HepG2 (cell line): ENCODE data around the gene CAMKV. TPM values are rescaled to one million over a fixed set of nuclear protein-coding genes. Genes with fewer than 3 reads are reported as not detected.

Source experiments
- ATF7-NPFF ChIP-seq: sonication (generic); formaldehyde crosslinking; IDR thresholded peaks from 2 replicates; pipeline ENCODE4 v1.8.1; 2023; ENCODE audit warnings: mild to moderate bottlenecking, low read depth, missing genetic modification reagents, moderate library complexity
- CEBPG ChIP-seq: IDR thresholded peaks from 2 replicates; pipeline ENCODE4 v1.6.1; 2016
- GABPB1 ChIP-seq: IDR thresholded peaks from 2 replicates; pipeline ENCODE4 v1.6.1; 2016; ENCODE audit warnings: mild to moderate bottlenecking, missing genetic modification reagents, moderate library complexity, missing compliant biosample characterization
- IKZF4 ChIP-seq: sonication (generic); formaldehyde crosslinking; IDR thresholded peaks from 2 replicates; pipeline ENCODE4 v1.5.1; 2020; ENCODE audit warnings: borderline replicate concordance, mild to moderate bottlenecking, low read depth, missing genetic modification reagents; ENCODE audit errors: not compliant biosample characterization
- MZF1 ChIP-seq: sonication (generic); formaldehyde crosslinking; IDR thresholded peaks from 2 replicates; pipeline ENCODE4 v1.8.1; 2023; ENCODE audit warnings: mild to moderate bottlenecking, missing genetic modification reagents, borderline replicate concordance
- NFE2L1 ChIP-seq: sonication (generic); formaldehyde crosslinking; IDR thresholded peaks from 2 replicates; pipeline ENCODE4 v1.4.0; 2020; ENCODE audit warnings: missing genetic modification reagents, mild to moderate bottlenecking, borderline replicate concordance
- POLR2G ChIP-seq: fragments of 200-400 bp; formaldehyde crosslinking; IDR thresholded peaks from 2 replicates; pipeline ENCODE4 v1.6.1; 2018; ENCODE audit warnings: mild to moderate bottlenecking, low read depth, low read length, moderate library complexity
- SAFB2 ChIP-seq: sonication (generic); formaldehyde crosslinking; IDR thresholded peaks from 2 replicates; pipeline ENCODE4 v1.5.1; 2020; ENCODE audit warnings: missing genetic modification reagents, low read depth, mild to moderate bottlenecking, borderline replicate concordance
- SRSF4 ChIP-seq: fragments of 200-400 bp; formaldehyde crosslinking; IDR thresholded peaks from one replicate; pipeline ENCODE4 v1.6.1; 2018; ENCODE audit warnings: mild to moderate bottlenecking, low read depth, low read length, moderate library complexity; ENCODE audit not compliant: poor library complexity, severe bottlenecking
- TEAD3 ChIP-seq: optimal IDR thresholded peaks from 2 replicates; pipeline ENCODE3; 2016; ENCODE audit warnings: borderline replicate concordance
- XRCC5 ChIP-seq: fragments of 200-400 bp; formaldehyde crosslinking; optimal IDR thresholded peaks from 2 replicates; pipeline ENCODE3; 2017; ENCODE audit warnings: mild to moderate bottlenecking, low read length
- ZNF256 ChIP-seq: sonication (generic); formaldehyde crosslinking; conservative IDR thresholded peaks from 2 replicates; pipeline ENCODE4 v1.4.0; 2020; ENCODE audit warnings: missing genetic modification reagents
- ZNF263 ChIP-seq: sonication (generic); formaldehyde crosslinking; IDR thresholded peaks from 2 replicates; pipeline ENCODE4 v1.4.0; 2020; ENCODE audit warnings: missing genetic modification reagents
- ZNF34 ChIP-seq: sonication (generic); formaldehyde crosslinking; IDR thresholded peaks from 2 replicates; pipeline ENCODE4 v1.4.0; 2020; ENCODE audit warnings: mild to moderate bottlenecking, missing genetic modification reagents, borderline replicate concordance
- ZSCAN20 ChIP-seq: sonication (generic); formaldehyde crosslinking; IDR thresholded peaks from 2 replicates; pipeline ENCODE4 v1.4.0; 2020; ENCODE audit warnings: missing genetic modification reagents, mild to moderate bottlenecking, borderline replicate concordance
- polyA plus RNA-seq, 8 experiments: library from polyadenylated mRNA; depleted of rRNA in 3 of 8; stranded (reverse) in 7 of 8; unstranded in 1 of 8; fragments of >200 nt; fragmentation: Illumina TruSeq in 4 of 8; extraction: Trizol in 4 of 8; gene quantifications; 2 replicates each; pipeline versions ENCODE4 v1.2.1 to v1.2.3, GENCODE V29; 2011 to 2016; ENCODE audit warnings: low read depth in 4 of 8, missing spikeins in 1 of 8, mixed read lengths in 1 of 8; ENCODE audit not compliant: insufficient read depth in 1 of 8
- total RNA-seq, 5 experiments: library from RNA; depleted of rRNA; stranded (reverse); fragments of >200 nt; fragmentation: Illumina TruSeq; extraction: Trizol; gene quantifications; 2 replicates each; pipeline ENCODE4 v1.2.3, GENCODE V29; 2016; ENCODE audit warnings: low read depth in 1 of 5
- TF ChIP-seq, protein P1 (sequence below): sonication (generic); formaldehyde crosslinking; IDR thresholded peaks from 2 replicates; pipeline ENCODE4 v1.4.0; 2020; ENCODE audit warnings: missing genetic modification reagents
- TF ChIP-seq, protein P2 (sequence below): sonication (generic); formaldehyde crosslinking; conservative IDR thresholded peaks from 2 replicates; pipeline ENCODE4 v1.5.0; 2020; ENCODE audit warnings: missing genetic modification reagents
- TF ChIP-seq, protein P3 (sequence below): IDR thresholded peaks from 2 replicates; pipeline ENCODE4 v1.4.0; 2020; ENCODE audit warnings: mild to moderate bottlenecking, missing genetic modification reagents
- TF ChIP-seq, protein P4 (sequence below): sonication (generic); formaldehyde crosslinking; IDR thresholded peaks from 2 replicates; pipeline ENCODE4 v1.5.1; 2020; ENCODE audit warnings: mild to moderate bottlenecking, missing genetic modification reagents, moderate library complexity

The CAMKV gene
- total and polyA plus RNA-seq, 2 of the 13 experiments (the other 11 are each of a cell fraction or from before 2014, with no cell fraction given): 0.13 to 0.15 TPM

DNA sequence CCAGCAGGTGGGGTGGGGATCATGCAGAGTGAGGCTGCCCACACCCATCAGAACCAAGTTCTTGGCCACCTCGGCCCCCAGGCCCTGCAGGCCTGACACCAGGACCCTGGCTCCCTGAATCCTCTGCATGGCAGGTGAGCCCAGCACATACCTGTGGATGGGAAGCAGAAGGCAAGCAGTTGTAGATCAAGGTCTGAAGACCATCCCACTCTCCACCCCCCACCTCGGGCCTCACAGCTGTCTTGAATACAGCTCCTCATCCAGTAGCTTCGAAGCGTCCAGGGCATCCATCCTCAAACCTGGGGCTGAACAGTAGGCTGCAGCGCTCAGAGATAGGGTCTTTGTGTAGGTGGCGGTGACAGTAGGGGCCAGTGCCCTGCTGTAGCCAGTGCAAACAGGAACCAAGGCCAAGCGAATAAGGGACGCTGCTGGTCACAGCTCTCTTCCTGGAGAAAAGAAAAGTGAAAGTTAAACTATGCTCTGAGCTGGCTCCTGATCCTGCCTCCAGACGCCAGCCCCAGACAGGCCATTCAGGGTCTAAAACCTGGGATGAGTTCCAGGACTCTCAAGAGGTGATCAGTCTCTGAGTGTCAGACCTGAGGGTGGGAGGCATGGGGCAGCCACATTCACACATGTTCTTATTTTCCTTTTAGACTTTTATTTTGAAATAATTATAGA is 56.1 kb downstream of the CAMKV start, which contains the start of gene UBA7 (continued):
- TF ChIP-seq ATF7-NPFF (CRISPR knock-in tag) (no peak), MZF1 (CRISPR knock-in tag) (no peak), IKZF4 (CRISPR knock-in tag) (no peak), TEAD3 (no peak), GABPB1 (CRISPR knock-in tag) (no peak; the same call in none of the 2 replicates), ZNF34 (CRISPR knock-in tag) (no peak), SAFB2 (CRISPR knock-in tag) (no peak), ZNF263 (no peak), CEBPG (CRISPR knock-in tag) (no peak), SRSF4 (no peak), NFE2L1 (CRISPR knock-in tag) (no peak), ZSCAN20 (CRISPR knock-in tag) (no peak), ZNF256 (no peak), XRCC5 (peak; percentile 19), POLR2G (peak; percentile 72)
- TF ChIP-seq, protein P1, sequence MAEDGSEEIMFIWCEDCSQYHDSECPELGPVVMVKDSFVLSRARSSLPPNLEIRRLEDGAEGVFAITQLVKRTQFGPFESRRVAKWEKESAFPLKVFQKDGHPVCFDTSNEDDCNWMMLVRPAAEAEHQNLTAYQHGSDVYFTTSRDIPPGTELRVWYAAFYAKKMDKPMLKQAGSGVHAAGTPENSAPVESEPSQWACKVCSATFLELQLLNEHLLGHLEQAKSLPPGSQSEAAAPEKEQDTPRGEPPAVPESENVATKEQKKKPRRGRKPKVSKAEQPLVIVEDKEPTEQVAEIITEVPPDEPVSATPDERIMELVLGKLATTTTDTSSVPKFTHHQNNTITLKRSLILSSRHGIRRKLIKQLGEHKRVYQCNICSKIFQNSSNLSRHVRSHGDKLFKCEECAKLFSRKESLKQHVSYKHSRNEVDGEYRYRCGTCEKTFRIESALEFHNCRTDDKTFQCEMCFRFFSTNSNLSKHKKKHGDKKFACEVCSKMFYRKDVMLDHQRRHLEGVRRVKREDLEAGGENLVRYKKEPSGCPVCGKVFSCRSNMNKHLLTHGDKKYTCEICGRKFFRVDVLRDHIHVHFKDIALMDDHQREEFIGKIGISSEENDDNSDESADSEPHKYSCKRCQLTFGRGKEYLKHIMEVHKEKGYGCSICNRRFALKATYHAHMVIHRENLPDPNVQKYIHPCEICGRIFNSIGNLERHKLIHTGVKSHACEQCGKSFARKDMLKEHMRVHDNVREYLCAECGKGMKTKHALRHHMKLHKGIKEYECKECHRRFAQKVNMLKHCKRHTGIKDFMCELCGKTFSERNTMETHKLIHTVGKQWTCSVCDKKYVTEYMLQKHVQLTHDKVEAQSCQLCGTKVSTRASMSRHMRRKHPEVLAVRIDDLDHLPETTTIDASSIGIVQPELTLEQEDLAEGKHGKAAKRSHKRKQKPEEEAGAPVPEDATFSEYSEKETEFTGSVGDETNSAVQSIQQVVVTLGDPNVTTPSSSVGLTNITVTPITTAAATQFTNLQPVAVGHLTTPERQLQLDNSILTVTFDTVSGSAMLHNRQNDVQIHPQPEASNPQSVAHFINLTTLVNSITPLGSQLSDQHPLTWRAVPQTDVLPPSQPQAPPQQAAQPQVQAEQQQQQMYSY: peak; percentile 84
- TF ChIP-seq, protein P2, sequence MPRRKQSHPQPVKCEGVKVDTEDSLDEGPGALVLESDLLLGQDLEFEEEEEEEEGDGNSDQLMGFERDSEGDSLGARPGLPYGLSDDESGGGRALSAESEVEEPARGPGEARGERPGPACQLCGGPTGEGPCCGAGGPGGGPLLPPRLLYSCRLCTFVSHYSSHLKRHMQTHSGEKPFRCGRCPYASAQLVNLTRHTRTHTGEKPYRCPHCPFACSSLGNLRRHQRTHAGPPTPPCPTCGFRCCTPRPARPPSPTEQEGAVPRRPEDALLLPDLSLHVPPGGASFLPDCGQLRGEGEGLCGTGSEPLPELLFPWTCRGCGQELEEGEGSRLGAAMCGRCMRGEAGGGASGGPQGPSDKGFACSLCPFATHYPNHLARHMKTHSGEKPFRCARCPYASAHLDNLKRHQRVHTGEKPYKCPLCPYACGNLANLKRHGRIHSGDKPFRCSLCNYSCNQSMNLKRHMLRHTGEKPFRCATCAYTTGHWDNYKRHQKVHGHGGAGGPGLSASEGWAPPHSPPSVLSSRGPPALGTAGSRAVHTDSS: no peak
- TF ChIP-seq, protein P3, sequence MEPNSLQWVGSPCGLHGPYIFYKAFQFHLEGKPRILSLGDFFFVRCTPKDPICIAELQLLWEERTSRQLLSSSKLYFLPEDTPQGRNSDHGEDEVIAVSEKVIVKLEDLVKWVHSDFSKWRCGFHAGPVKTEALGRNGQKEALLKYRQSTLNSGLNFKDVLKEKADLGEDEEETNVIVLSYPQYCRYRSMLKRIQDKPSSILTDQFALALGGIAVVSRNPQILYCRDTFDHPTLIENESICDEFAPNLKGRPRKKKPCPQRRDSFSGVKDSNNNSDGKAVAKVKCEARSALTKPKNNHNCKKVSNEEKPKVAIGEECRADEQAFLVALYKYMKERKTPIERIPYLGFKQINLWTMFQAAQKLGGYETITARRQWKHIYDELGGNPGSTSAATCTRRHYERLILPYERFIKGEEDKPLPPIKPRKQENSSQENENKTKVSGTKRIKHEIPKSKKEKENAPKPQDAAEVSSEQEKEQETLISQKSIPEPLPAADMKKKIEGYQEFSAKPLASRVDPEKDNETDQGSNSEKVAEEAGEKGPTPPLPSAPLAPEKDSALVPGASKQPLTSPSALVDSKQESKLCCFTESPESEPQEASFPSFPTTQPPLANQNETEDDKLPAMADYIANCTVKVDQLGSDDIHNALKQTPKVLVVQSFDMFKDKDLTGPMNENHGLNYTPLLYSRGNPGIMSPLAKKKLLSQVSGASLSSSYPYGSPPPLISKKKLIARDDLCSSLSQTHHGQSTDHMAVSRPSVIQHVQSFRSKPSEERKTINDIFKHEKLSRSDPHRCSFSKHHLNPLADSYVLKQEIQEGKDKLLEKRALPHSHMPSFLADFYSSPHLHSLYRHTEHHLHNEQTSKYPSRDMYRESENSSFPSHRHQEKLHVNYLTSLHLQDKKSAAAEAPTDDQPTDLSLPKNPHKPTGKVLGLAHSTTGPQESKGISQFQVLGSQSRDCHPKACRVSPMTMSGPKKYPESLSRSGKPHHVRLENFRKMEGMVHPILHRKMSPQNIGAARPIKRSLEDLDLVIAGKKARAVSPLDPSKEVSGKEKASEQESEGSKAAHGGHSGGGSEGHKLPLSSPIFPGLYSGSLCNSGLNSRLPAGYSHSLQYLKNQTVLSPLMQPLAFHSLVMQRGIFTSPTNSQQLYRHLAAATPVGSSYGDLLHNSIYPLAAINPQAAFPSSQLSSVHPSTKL (CRISPR knock-in tag): peak; percentile 39; the same call in 1 of the 2 replicates
- TF ChIP-seq, protein P4, sequence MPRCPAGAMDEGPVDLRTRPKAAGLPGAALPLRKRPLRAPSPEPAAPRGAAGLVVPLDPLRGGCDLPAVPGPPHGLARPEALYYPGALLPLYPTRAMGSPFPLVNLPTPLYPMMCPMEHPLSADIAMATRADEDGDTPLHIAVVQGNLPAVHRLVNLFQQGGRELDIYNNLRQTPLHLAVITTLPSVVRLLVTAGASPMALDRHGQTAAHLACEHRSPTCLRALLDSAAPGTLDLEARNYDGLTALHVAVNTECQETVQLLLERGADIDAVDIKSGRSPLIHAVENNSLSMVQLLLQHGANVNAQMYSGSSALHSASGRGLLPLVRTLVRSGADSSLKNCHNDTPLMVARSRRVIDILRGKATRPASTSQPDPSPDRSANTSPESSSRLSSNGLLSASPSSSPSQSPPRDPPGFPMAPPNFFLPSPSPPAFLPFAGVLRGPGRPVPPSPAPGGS (CRISPR knock-in tag): no peak
